Neutrophil (primary cell): Measurements from ENCODE around the gene IGSF9.
A peak's percentile ranks its signal among the peaks of the same experiment; 100 is the strongest.

Experiments
- H3K27ac ChIP-seq: fragments of 200-600 bp; sonication (generic); 2 replicates; pipeline ENCODE4 v1.5.1; 2016; ENCODE audit warnings: mild to moderate bottlenecking, moderate library complexity
- H3K27me3 ChIP-seq: fragments of 200-600 bp; sonication (generic); 2 replicates; pipeline ENCODE4 v1.6.0; 2016; ENCODE audit warnings: mild to moderate bottlenecking
- H3K36me3 ChIP-seq: fragments of 200-600 bp; sonication (generic); 2 replicates; pipeline ENCODE4 v1.5.1; 2017
- H3K4me1 ChIP-seq, 2 experiments: fragments of 200-600 bp in 1 of 2; sonication (generic) in 1 of 2; 1 replicate in 1 of 2; 2 replicates in 1 of 2; pipeline versions ENCODE4 v1.5.1 to v1.6.1; 2013 to 2016; ENCODE audit warnings: low read depth in 1 of 2, low read length in 1 of 2, mild to moderate bottlenecking in 1 of 2, moderate library complexity in 1 of 2; ENCODE audit not compliant: control insufficient read depth in 1 of 2, insufficient read depth in 1 of 2
- H3K4me3 ChIP-seq, 2 experiments: fragments of 200-600 bp in 1 of 2; sonication (generic) in 1 of 2; 1 replicate in 1 of 2; 2 replicates in 1 of 2; pipeline ENCODE4 v1.5.1; 2013 to 2016; ENCODE audit warnings: low read depth in 1 of 2, low read length in 1 of 2, mild to moderate bottlenecking in 1 of 2, moderate library complexity in 1 of 2
- H3K9me3 ChIP-seq: fragments of 200-600 bp; sonication (generic); 2 replicates; pipeline ENCODE4 v1.5.1; 2016
- CTCF ChIP-seq: fragments of 200-600 bp; sonication (generic); IDR thresholded peaks from 2 replicates; pipeline ENCODE4 v1.5.1; 2016; ENCODE audit warnings: antibody characterized with exemption

The IGSF9 gene

GRCh38 chr1:159946242-159947187, 1.1 kb upstream of the IGSF9 start:
- Histone ChIP-seq H3K4me3 (no peak overlapping the region), H3K36me3 (no peaks in the 10 kb centered on the region), H3K4me1 (peaks cover 4 to 8% of the 10 kb centered on the region in 2 experiments), H3K27me3 (peaks cover 63% of the 10 kb centered on the region), H3K27ac (no peak overlapping the region), H3K9me3 (no peaks in the 10 kb centered on the region)
- no peak for TF ChIP-seq CTCF

- Histone ChIP-seq H3K27ac (no peak overlapping the region), H3K36me3 (no peaks in the 10 kb centered on the region), H3K4me1 (peaks cover 4 to 8% of the 10 kb centered on the region in 2 experiments), H3K4me3 (peak overlapping the region in 1 of 2 experiments; percentile 10), H3K27me3 (peaks cover 62% of the 10 kb centered on the region), H3K9me3 (no peaks in the 10 kb centered on the region)
- TF ChIP-seq CTCF, result no peak
Observed at GRCh38 chr1:159944623-159945455, 574 bp downstream of the IGSF9 start.

- Histone ChIP-seq H3K4me1 (peaks cover 4 to 8% of the 10 kb centered on the region in 2 experiments), H3K9me3 (no peaks in the 10 kb centered on the region), H3K36me3 (no peaks in the 10 kb centered on the region), H3K27me3 (peaks cover 62% of the 10 kb centered on the region), H3K4me3 (no peak overlapping the region), H3K27ac (no peak overlapping the region)
- no peak for TF ChIP-seq CTCF
Observed at GRCh38 chr1:159943908-159944622, 1.3 kb downstream of the IGSF9 start.

GRCh38 chr1:159943278-159943640, 2.2 kb downstream of the IGSF9 start:
- peaks cover 62% of the 10 kb centered on the region for H3K27me3 ChIP-seq
- no peaks in the 10 kb centered on the region for H3K36me3 ChIP-seq
- no peak for TF ChIP-seq CTCF
- H3K9me3 ChIP-seq, result no peaks in the 10 kb centered on the region
- H3K4me1 ChIP-seq, result peaks cover 7 to 10% of the 10 kb centered on the region in 2 experiments
- no peak overlapping the region for H3K27ac ChIP-seq
- H3K4me3 ChIP-seq, result no peak overlapping the region

- peaks cover 12 to 15% of the 10 kb centered on the region in 2 experiments for H3K4me1 ChIP-seq
- no peaks in the 10 kb centered on the region for H3K9me3 ChIP-seq
- no peaks in the 10 kb centered on the region for H3K36me3 ChIP-seq
- H3K4me3 ChIP-seq, result no peak overlapping the region
- H3K27me3 ChIP-seq, result peaks cover 57% of the 10 kb centered on the region
- no peak overlapping the region for H3K27ac ChIP-seq
- TF ChIP-seq CTCF, result no peak
Observed at GRCh38 chr1:159942632-159943277, 2.7 kb downstream of the IGSF9 start.
